ENCODE results near the gene PISD. TPM values are rescaled to one million over a fixed set of nuclear protein-coding genes. Genes with fewer than 3 reads are reported as not detected.

Gene PISD
- total RNA-seq, 1 donor from 2014 or later, result 18.1 TPM

DNA sequence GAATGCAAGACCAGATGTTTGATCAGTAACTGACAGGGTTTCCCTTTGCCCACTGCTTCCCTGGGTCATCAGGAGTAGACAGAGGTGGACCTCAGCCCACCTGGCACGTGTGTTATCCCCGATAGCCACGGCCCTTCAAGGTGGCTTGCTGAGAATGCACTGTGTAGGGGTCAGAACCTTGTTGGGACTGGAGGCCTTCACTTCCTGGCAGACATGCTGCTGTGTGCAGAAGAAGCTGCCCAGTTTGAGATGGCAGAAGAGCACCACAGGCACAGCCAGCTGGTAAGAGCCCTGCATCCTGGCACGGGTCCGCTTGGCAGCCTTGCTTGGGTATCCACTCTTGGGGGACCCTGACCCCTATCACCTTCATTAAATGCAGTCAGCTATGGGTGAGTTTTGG lies 83.8 kb downstream of the PISD start:
- Histone ChIP-seq H2AFZ (replicated peaks) (no peak overlapping the region), H3K27ac (no peak overlapping the region), H3K4me2 (no peak overlapping the region), H4K20me1 (ENCODE audit: low read depth) (no peaks in the 10 kb centered on the region), H3K27me3 (no peaks in the 10 kb centered on the region), H3F3A (ENCODE audit: low read depth) (no peaks in the 10 kb centered on the region), H3K79me2 (ENCODE audit: low read depth) (no peaks in the 10 kb centered on the region), H3K36me3 (no peaks in the 10 kb centered on the region), H3K4me1 (no peaks in the 10 kb centered on the region), H3K9ac (no peak overlapping the region), H3K9me3 (ENCODE audit: low read depth) (no peaks in the 10 kb centered on the region), H3K4me3 (no peak overlapping the region)
- H3K27ac Mint-ChIP-seq, result no peak overlapping the region
- no peak for DNase-seq (ENCODE audit: low spot score)
- no peak for TF ChIP-seq EZH2 (IDR thresholded peaks at IDR 0.05)
- TF ChIP-seq EZH2phosphoT487 (IDR thresholded peaks at IDR 0.05), result no peak
- TF ChIP-seq, protein P1, sequence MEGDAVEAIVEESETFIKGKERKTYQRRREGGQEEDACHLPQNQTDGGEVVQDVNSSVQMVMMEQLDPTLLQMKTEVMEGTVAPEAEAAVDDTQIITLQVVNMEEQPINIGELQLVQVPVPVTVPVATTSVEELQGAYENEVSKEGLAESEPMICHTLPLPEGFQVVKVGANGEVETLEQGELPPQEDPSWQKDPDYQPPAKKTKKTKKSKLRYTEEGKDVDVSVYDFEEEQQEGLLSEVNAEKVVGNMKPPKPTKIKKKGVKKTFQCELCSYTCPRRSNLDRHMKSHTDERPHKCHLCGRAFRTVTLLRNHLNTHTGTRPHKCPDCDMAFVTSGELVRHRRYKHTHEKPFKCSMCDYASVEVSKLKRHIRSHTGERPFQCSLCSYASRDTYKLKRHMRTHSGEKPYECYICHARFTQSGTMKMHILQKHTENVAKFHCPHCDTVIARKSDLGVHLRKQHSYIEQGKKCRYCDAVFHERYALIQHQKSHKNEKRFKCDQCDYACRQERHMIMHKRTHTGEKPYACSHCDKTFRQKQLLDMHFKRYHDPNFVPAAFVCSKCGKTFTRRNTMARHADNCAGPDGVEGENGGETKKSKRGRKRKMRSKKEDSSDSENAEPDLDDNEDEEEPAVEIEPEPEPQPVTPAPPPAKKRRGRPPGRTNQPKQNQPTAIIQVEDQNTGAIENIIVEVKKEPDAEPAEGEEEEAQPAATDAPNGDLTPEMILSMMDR (IDR thresholded peaks at IDR 0.05), result no peak
- peaks cover 13% of the 10 kb centered on the region for H3K36me3 Mint-ChIP-seq
- no peaks in the 10 kb centered on the region for H3K9me3 Mint-ChIP-seq
- H3K4me1 Mint-ChIP-seq, result peaks cover 4% of the 10 kb centered on the region
- H3K27me3 Mint-ChIP-seq (ENCODE audit: insufficient read depth, low read depth), result no peaks in the 10 kb centered on the region
- no peak overlapping the region for H3K4me3 Mint-ChIP-seq

DNA sequence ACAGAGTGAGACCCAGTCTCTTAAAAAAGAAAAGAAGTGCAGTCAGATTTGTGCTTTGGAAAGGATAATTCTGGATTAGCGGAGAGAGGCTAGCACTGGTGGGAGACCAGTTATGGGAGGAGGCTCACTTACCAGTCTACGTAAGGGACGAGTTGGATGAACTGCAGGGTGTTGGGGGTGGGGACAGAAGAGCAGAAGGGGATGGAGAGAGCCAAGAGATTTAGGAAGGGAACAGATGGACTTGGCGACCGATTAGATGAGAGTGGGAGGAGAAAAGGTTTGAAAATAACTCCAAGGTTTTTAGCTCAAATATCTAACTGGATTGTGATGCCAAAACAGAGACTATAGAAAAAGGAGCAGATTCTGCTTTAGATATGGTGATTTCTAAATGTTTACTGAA lies 84.3 kb downstream of the PISD start:
- H3K4me3 ChIP-seq, result no peak overlapping the region
- no peak overlapping the region for H3K4me2 ChIP-seq
- Mint-ChIP-seq H3K27me3 (ENCODE audit: insufficient read depth, low read depth) (no peaks in the 10 kb centered on the region), H3K27ac (peak overlapping the region; percentile 9), H3K36me3 (peaks cover 15% of the 10 kb centered on the region), H3K4me1 (peaks cover 4% of the 10 kb centered on the region), H3K4me3 (no peak overlapping the region), H3K9me3 (no peaks in the 10 kb centered on the region)
- H3K4me1 ChIP-seq, result no peaks in the 10 kb centered on the region
- no peak overlapping the region for H3K27ac ChIP-seq
- no peaks in the 10 kb centered on the region for H3K36me3 ChIP-seq
- H3K27me3 ChIP-seq, result no peaks in the 10 kb centered on the region
- DNase-seq (ENCODE audit: low spot score), result no peak
- H3F3A ChIP-seq (ENCODE audit: low read depth), result no peaks in the 10 kb centered on the region
- H3K9ac ChIP-seq, result no peak overlapping the region
- no peaks in the 10 kb centered on the region for H4K20me1 ChIP-seq (ENCODE audit: low read depth)
- H3K79me2 ChIP-seq (ENCODE audit: low read depth), result no peaks in the 10 kb centered on the region
- TF ChIP-seq, protein P1 (IDR thresholded peaks at IDR 0.05), result no peak
- TF ChIP-seq EZH2phosphoT487 (IDR thresholded peaks at IDR 0.05) (no peak), EZH2 (IDR thresholded peaks at IDR 0.05) (no peak)
- no peak overlapping the region for H2AFZ ChIP-seq (replicated peaks)
- H3K9me3 ChIP-seq (ENCODE audit: low read depth), result no peaks in the 10 kb centered on the region

DNA sequence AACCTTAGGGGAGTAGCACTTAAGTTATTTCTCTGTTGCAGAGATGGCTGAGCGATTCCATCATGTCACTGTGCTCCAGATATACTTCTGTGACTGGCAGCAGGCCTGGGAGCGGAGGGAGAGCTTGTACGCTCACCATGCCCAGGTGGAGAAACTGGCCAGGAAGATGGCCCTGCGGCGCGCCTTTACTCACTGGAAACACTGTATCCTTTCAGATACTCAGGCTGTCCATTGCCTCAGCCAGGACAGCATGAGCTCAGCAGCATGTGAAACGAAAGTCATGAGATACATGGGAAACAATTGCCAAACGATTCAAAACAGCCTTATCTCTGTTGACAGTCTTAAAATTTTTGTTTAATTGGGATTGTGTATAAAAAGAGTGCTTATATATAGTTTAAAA lies 86.8 kb downstream of the PISD start:
- H3K27me3 Mint-ChIP-seq (ENCODE audit: insufficient read depth, low read depth), result no peaks in the 10 kb centered on the region
- no peak overlapping the region for H3K27ac ChIP-seq
- TF ChIP-seq, protein P1 (IDR thresholded peaks at IDR 0.05), result no peak
- TF ChIP-seq EZH2 (IDR thresholded peaks at IDR 0.05) (no peak), EZH2phosphoT487 (IDR thresholded peaks at IDR 0.05) (no peak)

More for the DNA sequence above, 86.8 kb downstream of the PISD start:
- H3K9ac ChIP-seq, result no peak overlapping the region
- Mint-ChIP-seq H3K4me3 (no peak overlapping the region), H3K4me1 (peaks cover 4% of the 10 kb centered on the region), H3K36me3 (peaks cover 13% of the 10 kb centered on the region), H3K9me3 (no peaks in the 10 kb centered on the region), H3K27ac (no peak overlapping the region)
- H3K36me3 ChIP-seq, result no peaks in the 10 kb centered on the region
- H3K79me2 ChIP-seq (ENCODE audit: low read depth), result no peaks in the 10 kb centered on the region
- no peaks in the 10 kb centered on the region for H3K4me1 ChIP-seq
- no peaks in the 10 kb centered on the region for H4K20me1 ChIP-seq (ENCODE audit: low read depth)
- H3K4me2 ChIP-seq, result no peak overlapping the region
- H3K9me3 ChIP-seq (ENCODE audit: low read depth), result no peaks in the 10 kb centered on the region
- H3K4me3 ChIP-seq, result no peak overlapping the region
- no peak overlapping the region for H2AFZ ChIP-seq (replicated peaks)
- no peaks in the 10 kb centered on the region for H3K27me3 ChIP-seq
- no peak for DNase-seq (ENCODE audit: low spot score)
- no peaks in the 10 kb centered on the region for H3F3A ChIP-seq (ENCODE audit: low read depth)

All from neural progenitor cell (in vitro differentiated cells).